ENCODE results near the gene BAIAP2.

DNA sequence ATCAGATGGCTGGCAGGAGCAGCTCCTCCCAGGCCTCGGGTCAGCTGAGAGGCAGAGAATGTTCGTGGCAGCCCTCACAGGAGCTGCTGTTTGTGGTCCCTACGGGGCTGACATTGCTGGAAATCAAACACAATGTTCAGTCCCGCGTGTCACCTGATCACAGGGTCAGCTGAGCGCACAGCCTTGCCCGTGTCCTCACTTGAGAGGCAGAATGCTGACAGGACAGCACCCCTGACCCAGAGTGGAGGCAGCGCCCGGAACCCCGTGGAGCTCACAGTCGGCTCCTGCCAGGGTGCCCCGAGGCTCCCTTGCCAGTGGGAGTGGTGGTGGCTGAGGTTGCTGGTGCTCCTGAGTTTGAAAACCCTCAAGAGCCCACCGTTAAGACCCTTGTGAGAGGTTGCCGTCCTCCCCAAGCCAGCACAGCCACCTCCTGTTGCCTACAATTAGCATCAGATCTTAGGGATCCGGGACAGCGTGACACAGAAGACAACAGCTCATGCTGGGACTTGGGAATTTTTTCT, 47.0 kb upstream of the BAIAP2 start:
- TF ChIP-seq, protein P1, sequence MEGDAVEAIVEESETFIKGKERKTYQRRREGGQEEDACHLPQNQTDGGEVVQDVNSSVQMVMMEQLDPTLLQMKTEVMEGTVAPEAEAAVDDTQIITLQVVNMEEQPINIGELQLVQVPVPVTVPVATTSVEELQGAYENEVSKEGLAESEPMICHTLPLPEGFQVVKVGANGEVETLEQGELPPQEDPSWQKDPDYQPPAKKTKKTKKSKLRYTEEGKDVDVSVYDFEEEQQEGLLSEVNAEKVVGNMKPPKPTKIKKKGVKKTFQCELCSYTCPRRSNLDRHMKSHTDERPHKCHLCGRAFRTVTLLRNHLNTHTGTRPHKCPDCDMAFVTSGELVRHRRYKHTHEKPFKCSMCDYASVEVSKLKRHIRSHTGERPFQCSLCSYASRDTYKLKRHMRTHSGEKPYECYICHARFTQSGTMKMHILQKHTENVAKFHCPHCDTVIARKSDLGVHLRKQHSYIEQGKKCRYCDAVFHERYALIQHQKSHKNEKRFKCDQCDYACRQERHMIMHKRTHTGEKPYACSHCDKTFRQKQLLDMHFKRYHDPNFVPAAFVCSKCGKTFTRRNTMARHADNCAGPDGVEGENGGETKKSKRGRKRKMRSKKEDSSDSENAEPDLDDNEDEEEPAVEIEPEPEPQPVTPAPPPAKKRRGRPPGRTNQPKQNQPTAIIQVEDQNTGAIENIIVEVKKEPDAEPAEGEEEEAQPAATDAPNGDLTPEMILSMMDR (conservative IDR thresholded peaks at IDR 0.05) = no peak
- TF ChIP-seq ZFX (IDR thresholded peaks at IDR 0.05) = no peak

Measured in C4-2B (cell line).